Measurements from ENCODE around the gene TECPR1. TPM values are rescaled to one million over a fixed set of nuclear protein-coding genes. Genes with fewer than 3 reads are reported as not detected.

The TECPR1 gene
- total and polyA plus RNA-seq, 2 of the 8 experiments (the other 6 are each of a cell fraction or from before 2014, with no cell fraction given): 1.3 to 11.1 TPM

DNA sequence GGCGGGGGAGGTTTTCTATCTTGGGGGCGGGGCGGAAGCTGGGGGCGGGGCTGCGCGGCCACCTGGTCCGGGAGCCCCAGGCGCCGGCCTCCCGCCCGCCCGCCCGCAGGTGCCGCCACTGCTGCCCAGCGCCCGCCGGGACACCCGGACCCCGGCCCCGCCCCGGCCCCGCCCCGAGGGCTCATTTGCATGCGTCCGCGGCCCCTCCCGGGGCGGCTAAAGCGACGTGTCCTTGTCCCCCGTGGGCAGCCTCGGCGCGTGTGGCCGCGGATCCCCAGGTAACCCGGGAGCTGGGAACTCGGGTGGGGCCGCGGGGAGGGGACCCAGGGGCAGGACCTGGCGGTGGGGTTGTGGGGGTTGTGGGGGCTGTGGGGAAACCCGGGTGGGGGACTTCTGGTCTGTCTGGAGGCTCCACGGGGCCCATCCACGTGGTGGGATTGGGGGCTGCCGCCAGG, 40.8 kb downstream of the TECPR1 start, which contains the start of gene BHLHA15:
BHLHA15 (plus strand) TSS at position 219 of the 455 bp plus-strand sequence. CDS start 871 bp downstream, outside the sequence.
- peaks cover 0 to 3% of the 10 kb centered on the region in 2 experiments for H4K20me1 ChIP-seq (replicated peaks in 1 of 2; ENCODE audit: control insufficient read depth in 1 of 2, insufficient read depth in 2 of 2, low read length in 2 of 2)
- H3K4ac ChIP-seq (replicated peaks; ENCODE audit: insufficient read length, low read depth, low read length): peak within 1 kb of the TSS; percentile 85
- H3K79me2 ChIP-seq (ENCODE audit: control insufficient read depth in 1 of 2, insufficient read depth in 2 of 2, low read length in 2 of 2): no peaks in the 10 kb centered on the region
- H2BK15ac ChIP-seq (ENCODE audit: low read length): no peak within 1 kb of the TSS; the same call in 1 of the 2 replicates
- POLR2A ChIA-PET (ENCODE audit: partially characterized antibody): interaction anchor here (1.1 kb wide), 1 partner anchor 25 kb away, joined by 3 read pairs; no protein-coding TSS in a partner anchor
- H2AK5ac ChIP-seq (ENCODE audit: low read depth, low read length): no peak within 1 kb of the TSS
- no peak within 1 kb of the TSS for H3K27ac ChIP-seq (ENCODE audit: low read depth, low read length)
- no peak within 1 kb of the TSS for H4K91ac ChIP-seq (replicated peaks; ENCODE audit: insufficient read length, low read length)
- H2AFZ ChIP-seq (ENCODE audit: low read length): no peak within 1 kb of the TSS
- no peaks in the 10 kb centered on the region; the same call in 1 of the 2 replicates for H3K79me1 ChIP-seq (ENCODE audit: low read depth, low read length)
- WGBS, 2 experiments (ENCODE audit: extremely low coverage in 1 of 2, insufficient coverage in 1 of 2, insufficient read length in 1 of 2, insufficient replicate concordance in 2 of 2, low coverage in 1 of 2, low lambda C conversion rate in 2 of 2, missing lambda C conversion rate in 1 of 2): 28% methylated on average over 8 of the region's 45 CpGs; no CpG with 5 or more reads in 1 of the 2 experiments
- no peak for TF ChIP-seq SUZ12 (IDR thresholded peaks at IDR 0.05; ENCODE audit: low read length)
- no peak for TF ChIP-seq KDM1A (IDR thresholded peaks at IDR 0.05; ENCODE audit: borderline replicate concordance, low read length)
- TF ChIP-seq, protein P1, sequence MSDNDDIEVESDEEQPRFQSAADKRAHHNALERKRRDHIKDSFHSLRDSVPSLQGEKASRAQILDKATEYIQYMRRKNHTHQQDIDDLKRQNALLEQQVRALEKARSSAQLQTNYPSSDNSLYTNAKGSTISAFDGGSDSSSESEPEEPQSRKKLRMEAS (IDR thresholded peaks at IDR 0.05): no peak
- TF ChIP-seq BACH1 (IDR thresholded peaks at IDR 0.05; ENCODE audit: low read length): no peak
- TF ChIP-seq HDAC2 (IDR thresholded peaks at IDR 0.05; ENCODE audit: borderline replicate concordance in 1 of 2, low read depth in 2 of 2, low read length in 2 of 2): 0 out of 4 replicates have a peak, but pooled peaks of 1 of the 2 experiments have one; percentile 17
- H3K18ac ChIP-seq (ENCODE audit: extremely low read depth, low read length): no peak within 1 kb of the TSS; the same call in 1 of the 2 replicates
- H3K9ac ChIP-seq (replicated peaks in 1 of 4; ENCODE audit: extremely low read depth in 1 of 4, low read depth in 3 of 4, low read length in 3 of 4): no peak within 1 kb of the TSS
- no peak within 1 kb of the TSS for H3K56ac ChIP-seq (replicated peaks; ENCODE audit: insufficient read length, low read depth, low read length)
- no peaks in the 10 kb centered on the region for H3K9me3 ChIP-seq (ENCODE audit: insufficient read depth in 2 of 2, low read depth in 1 of 2, low read length in 1 of 2)
- CTCF ChIA-PET (ENCODE audit: partially characterized antibody): interaction anchor here (0.6 to 1.7 kb wide), 3 partner anchors 26 to 46 kb away, joined by 3 to 5 read pairs (median 3); no protein-coding TSS in a partner anchor
- peaks cover 0 to 5% (median 3%) of the 10 kb centered on the region in 4 experiments; a peak in 3 of 7 replicates for H3K4me1 ChIP-seq (replicated peaks in 1 of 4; ENCODE audit: control insufficient read depth in 3 of 4, insufficient read depth in 4 of 4, low read length in 3 of 4)
- H3K36me3 ChIP-seq (ENCODE audit: control insufficient read depth in 2 of 4, insufficient read depth in 4 of 4, low read length in 3 of 4): peaks cover 0 to 8% (median 0%) of the 10 kb centered on the region in 4 experiments; a peak in 4 of 8 replicates
- no peaks in the 10 kb centered on the region for H3K27me3 ChIP-seq (replicated peaks in 1 of 4; ENCODE audit: control insufficient read depth in 3 of 4, extremely low read depth in 1 of 4, insufficient read depth in 3 of 4, low read length in 3 of 4)
- H3K23ac ChIP-seq (ENCODE audit: insufficient read length): no peak within 1 kb of the TSS
- DNase-seq (ENCODE audit: low read depth in 1 of 2, low spot score in 2 of 2) (no peak), FAIRE-seq (no peak)
- H3K4me2 ChIP-seq (ENCODE audit: insufficient read depth in 1 of 2, low read depth in 2 of 2, low read length in 2 of 2): peak within 1 kb of the TSS; percentile 56 to 59
- H2BK20ac ChIP-seq (ENCODE audit: low read length): no peak within 1 kb of the TSS
- peaks cover 4% of the 10 kb centered on the region; the same call in 1 of the 2 replicates for H3K23me2 ChIP-seq (ENCODE audit: low read depth, low read length)
- no peak within 1 kb of the TSS for H3K14ac ChIP-seq (ENCODE audit: insufficient read length)
- peak within 1 kb of the TSS; percentile 15 to 80 (median 27); a peak in 6 of 8 replicates for H3K4me3 ChIP-seq (ENCODE audit: extremely low read depth in 1 of 4, insufficient read depth in 2 of 4, low read depth in 3 of 4, low read length in 4 of 4)
- H2BK12ac ChIP-seq (ENCODE audit: low read depth, low read length): peak within 1 kb of the TSS; percentile 50; the same call in 1 of the 2 replicates
- no peak within 1 kb of the TSS; the same call in 1 of the 2 replicates for H4K8ac ChIP-seq (ENCODE audit: extremely low read depth, insufficient read depth, low read length)
- H2BK120ac ChIP-seq (replicated peaks; ENCODE audit: low read depth, low read length): no peak within 1 kb of the TSS
- no peak within 1 kb of the TSS for H2BK5ac ChIP-seq (ENCODE audit: low read depth, low read length)
- H4K5ac ChIP-seq (ENCODE audit: insufficient read length, low read depth, low read length): no peak within 1 kb of the TSS
